VCaP (cell line): ENCODE measurements around the gene KANSL1.

ENCODE experiments used
- H3K27ac ChIP-seq: fragments of 450-650 bp; 2 replicates; pipeline ENCODE4 v1.5.1; 2017
- TF ChIP-seq, protein P1 (sequence below): fragments of 450-650 bp; conservative IDR thresholded peaks from 2 replicates; pipeline ENCODE4 v1.5.1; 2017; ENCODE audit warnings: mild to moderate bottlenecking, moderate library complexity

The KANSL1 gene

DNA sequence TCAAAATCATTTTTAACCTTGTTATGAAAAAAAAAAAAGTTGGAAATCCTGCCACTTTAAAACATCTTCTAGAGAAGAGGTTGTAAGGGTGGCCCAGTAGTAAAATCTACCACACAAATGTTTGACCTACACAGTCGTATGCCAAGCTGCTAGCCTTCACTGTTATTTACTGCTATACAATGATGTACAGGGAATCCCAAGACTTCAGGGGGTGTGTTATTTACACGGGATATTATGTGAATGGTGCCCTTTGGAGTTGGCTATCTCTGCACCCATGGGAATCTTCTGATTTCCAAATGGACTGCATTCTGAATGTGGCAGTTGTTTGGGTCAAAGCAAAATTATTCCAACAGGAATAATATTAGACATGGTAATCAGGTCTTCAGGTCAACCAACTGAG lies 148.2 kb downstream of the KANSL1 start:
- TF ChIP-seq, protein P1, sequence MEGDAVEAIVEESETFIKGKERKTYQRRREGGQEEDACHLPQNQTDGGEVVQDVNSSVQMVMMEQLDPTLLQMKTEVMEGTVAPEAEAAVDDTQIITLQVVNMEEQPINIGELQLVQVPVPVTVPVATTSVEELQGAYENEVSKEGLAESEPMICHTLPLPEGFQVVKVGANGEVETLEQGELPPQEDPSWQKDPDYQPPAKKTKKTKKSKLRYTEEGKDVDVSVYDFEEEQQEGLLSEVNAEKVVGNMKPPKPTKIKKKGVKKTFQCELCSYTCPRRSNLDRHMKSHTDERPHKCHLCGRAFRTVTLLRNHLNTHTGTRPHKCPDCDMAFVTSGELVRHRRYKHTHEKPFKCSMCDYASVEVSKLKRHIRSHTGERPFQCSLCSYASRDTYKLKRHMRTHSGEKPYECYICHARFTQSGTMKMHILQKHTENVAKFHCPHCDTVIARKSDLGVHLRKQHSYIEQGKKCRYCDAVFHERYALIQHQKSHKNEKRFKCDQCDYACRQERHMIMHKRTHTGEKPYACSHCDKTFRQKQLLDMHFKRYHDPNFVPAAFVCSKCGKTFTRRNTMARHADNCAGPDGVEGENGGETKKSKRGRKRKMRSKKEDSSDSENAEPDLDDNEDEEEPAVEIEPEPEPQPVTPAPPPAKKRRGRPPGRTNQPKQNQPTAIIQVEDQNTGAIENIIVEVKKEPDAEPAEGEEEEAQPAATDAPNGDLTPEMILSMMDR = no peak
- peak overlapping the region; percentile 44 for H3K27ac ChIP-seq

DNA sequence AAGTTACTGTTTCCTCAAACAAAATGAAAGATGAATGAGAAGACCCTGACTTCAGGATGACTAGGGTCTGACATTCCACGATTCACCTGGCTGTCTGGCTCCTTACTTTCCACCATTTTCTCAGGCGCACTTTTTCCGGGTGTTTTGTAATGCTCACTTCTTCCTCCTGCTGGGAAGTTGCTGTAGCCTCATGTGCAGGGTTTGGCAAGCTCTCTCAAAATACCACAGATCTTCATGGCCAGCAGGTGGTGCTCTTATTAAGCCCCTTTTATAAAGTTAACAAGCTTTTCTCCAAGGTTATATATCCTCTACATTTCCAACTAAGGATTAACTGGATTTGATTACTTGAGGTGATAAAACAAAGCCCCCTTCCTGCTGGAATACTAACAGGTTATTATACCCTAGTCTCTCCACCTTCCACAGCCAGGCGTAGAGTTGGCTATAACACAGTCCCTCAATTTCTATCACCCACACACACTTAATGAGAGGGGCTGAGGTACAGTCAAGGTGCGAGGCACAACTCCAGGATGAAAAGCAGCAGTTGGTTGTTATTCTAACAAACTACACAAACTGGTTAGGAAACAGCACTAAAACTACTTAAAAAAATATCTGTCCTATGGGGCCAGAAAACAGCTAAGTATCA lies 148.8 kb downstream of the KANSL1 start:
- H3K27ac ChIP-seq = peak overlapping the region; percentile 44
- TF ChIP-seq, protein P1 = peak; percentile 96

GRCh38 chr17:46043606-46044005 lies 149.6 kb downstream of the KANSL1 start:
- peak overlapping the region; percentile 44; the same call in 1 of the 2 replicates for H3K27ac ChIP-seq
- TF ChIP-seq, protein P1 = no peak

DNA sequence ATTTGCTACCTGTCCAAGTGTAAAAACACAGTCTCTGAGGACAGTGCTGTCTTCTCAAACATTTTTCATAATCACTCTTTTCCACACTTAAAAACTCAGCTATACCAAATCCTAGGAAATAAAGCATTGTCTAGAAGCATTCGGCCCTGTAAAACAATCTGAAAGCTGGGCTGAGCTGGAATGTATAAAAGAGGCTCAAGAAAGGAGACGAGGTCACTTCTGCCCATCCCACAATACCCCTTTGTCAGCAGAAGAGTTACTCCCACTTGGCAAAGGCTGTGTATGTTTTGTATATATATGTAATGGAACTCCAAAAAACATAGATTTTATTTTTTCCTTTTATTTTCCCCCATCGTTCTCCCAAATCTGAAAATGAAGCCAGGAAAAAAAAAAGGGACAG lies 150.3 kb downstream of the KANSL1 start:
- peak overlapping the region; percentile 44; the same call in 1 of the 2 replicates for H3K27ac ChIP-seq
- TF ChIP-seq, protein P1 = no peak

GRCh38 chr17:46042246-46042645 lies 151.0 kb downstream of the KANSL1 start:
- peak overlapping the region; percentile 44 for H3K27ac ChIP-seq
- TF ChIP-seq, protein P1 = no peak

GRCh38 chr17:46039592-46040186 lies 153.5 kb downstream of the KANSL1 start:
- peak overlapping the region; percentile 44 for H3K27ac ChIP-seq
- TF ChIP-seq, protein P1 = no peak

DNA sequence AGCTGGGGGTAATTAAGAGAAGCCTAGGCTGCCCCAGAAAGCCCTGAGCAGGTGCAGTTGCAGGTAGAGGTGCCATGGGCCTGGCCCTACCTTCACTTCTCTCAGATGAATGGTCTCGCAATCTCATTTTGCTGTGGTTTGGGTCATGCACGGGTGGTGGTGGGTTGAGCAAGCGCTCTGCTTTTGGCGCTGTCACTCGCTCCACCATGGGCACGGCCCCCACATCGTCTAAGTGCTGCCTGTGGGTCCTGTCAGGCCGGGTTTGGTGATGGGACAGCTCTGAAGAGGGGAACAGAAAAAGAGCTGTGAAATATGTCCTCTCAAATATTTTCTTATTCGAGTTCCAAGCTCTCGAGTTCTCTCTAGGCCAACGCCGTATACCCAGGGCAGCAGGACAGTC lies 154.3 kb downstream of the KANSL1 start:
- TF ChIP-seq, protein P1 = no peak
- peak overlapping the region; percentile 44 for H3K27ac ChIP-seq
